ENCODE data around the gene DDR2.

The DDR2 gene

DNA sequence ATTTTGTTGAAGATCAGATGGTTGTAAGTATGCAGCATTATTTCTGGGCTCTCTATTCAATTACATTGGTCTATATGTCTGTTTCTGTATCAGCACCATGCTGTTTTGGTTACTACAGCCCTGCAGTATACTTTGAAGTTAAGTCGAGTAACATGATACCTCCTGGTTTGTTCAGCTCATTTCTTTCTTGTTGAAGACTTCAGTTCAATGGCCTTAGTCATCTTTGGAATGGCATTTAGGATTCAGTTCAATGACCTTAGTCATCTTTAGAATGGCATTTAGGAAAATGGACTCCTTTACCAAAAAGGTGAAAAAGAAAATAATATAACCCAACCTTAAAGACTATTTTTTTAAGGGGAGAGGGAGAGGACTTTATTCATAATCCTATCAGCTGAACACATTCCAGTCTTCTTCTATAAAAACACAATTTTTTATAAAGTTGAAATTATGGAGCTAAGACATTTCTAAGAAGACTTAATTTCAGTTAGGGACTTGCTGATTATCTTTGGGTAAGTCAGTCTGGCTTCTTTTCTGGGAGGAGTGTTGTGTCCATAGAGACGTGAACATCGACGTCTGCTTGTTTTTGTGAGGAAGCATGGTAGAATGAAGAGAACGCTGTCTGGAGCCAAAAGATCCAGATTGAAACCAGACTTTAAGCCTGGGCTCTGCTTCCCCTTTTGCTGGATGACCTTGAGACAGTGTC is 48.3 kb downstream of the DDR2 start:
- no peaks in the 10 kb centered on the region for H4K20me1 ChIP-seq (ENCODE audit: insufficient read depth, low read length)
- H3K79me2 ChIP-seq (ENCODE audit: low read length) = no peaks in the 10 kb centered on the region
- peaks cover 12% of the 10 kb centered on the region; the same call in 1 of the 2 replicates for H3K4me1 ChIP-seq (ENCODE audit: low read length)
- no peaks in the 10 kb centered on the region for H3F3A ChIP-seq (ENCODE audit: insufficient read depth, low read length)
- no peak for DNase-seq
- no peaks in the 10 kb centered on the region for H3K27me3 ChIP-seq (replicated peaks; ENCODE audit: insufficient read depth, low read length)
- no peaks in the 10 kb centered on the region for H3K9me3 ChIP-seq (replicated peaks; ENCODE audit: insufficient read depth, low read length)
- no peaks in the 10 kb centered on the region for H3K36me3 ChIP-seq (replicated peaks; ENCODE audit: insufficient read depth, low read length)
- H3K9me2 ChIP-seq (replicated peaks; ENCODE audit: insufficient read depth, low read length) = no peaks in the 10 kb centered on the region
- no peak for TF ChIP-seq EZH2phosphoT487 (IDR thresholded peaks at IDR 0.05; ENCODE audit: low read length)
- TF ChIP-seq, protein P1, sequence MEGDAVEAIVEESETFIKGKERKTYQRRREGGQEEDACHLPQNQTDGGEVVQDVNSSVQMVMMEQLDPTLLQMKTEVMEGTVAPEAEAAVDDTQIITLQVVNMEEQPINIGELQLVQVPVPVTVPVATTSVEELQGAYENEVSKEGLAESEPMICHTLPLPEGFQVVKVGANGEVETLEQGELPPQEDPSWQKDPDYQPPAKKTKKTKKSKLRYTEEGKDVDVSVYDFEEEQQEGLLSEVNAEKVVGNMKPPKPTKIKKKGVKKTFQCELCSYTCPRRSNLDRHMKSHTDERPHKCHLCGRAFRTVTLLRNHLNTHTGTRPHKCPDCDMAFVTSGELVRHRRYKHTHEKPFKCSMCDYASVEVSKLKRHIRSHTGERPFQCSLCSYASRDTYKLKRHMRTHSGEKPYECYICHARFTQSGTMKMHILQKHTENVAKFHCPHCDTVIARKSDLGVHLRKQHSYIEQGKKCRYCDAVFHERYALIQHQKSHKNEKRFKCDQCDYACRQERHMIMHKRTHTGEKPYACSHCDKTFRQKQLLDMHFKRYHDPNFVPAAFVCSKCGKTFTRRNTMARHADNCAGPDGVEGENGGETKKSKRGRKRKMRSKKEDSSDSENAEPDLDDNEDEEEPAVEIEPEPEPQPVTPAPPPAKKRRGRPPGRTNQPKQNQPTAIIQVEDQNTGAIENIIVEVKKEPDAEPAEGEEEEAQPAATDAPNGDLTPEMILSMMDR (IDR thresholded peaks at IDR 0.05; ENCODE audit: low read length) = no peak
- TF ChIP-seq EZH2 (optimal IDR thresholded peaks at IDR 0.05; ENCODE audit: low read depth, low read length) = no peak
- H3K27ac ChIP-seq (ENCODE audit: low read length) = no peak overlapping the region
- H2AFZ ChIP-seq (ENCODE audit: low read length) = no peak overlapping the region
- no peak overlapping the region for H3K4me2 ChIP-seq (ENCODE audit: low read depth, low read length)
- H3K4me3 ChIP-seq (ENCODE audit: low read length) = no peak overlapping the region
- no peak overlapping the region for H3K9ac ChIP-seq (ENCODE audit: low read length)

DNA sequence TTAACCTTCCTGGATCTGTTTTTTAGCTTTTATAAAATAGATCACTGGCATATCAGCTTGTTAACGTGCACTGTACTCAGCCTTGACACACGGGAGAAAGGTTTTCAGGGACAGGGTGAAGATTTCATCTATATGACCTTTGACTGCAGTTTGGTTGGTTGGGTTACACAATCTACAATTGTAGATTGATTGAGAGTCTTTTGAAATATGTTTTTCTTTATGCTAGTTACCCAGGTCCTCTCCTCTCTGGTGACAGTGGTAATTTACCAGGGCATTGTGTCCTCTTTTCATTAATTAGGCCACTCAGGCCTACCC is 48.8 kb downstream of the DDR2 start:
- H3K4me2 ChIP-seq (ENCODE audit: low read depth, low read length) = no peak overlapping the region
- TF ChIP-seq, protein P1 (IDR thresholded peaks at IDR 0.05; ENCODE audit: low read length) = no peak
- no peak for TF ChIP-seq EZH2phosphoT487 (IDR thresholded peaks at IDR 0.05; ENCODE audit: low read length)
- no peak for TF ChIP-seq EZH2 (optimal IDR thresholded peaks at IDR 0.05; ENCODE audit: low read depth, low read length)

DNA sequence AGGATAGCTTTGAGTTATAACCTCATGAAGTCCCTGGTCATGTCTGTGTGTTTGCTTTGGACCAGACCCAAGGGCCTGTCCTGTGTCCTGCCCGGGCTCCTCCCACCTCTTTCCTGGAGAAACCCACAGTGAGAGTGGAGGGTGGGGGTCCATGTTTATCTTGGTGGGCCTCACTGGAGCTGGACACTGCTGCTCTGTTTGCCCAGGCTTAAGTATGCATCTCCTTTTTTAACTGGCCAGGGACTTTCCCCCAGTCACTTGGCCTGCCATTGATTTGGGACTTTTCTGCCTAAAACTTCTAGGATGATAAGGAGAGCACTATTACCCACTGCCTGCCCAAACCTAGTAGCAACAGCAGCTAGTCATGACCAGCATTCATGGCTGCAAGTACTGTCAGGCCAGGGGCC is 49.8 kb downstream of the DDR2 start:
- H3K36me3 ChIP-seq (replicated peaks; ENCODE audit: insufficient read depth, low read length) = no peaks in the 10 kb centered on the region

More for the DNA sequence above, 48.8 kb downstream of the DDR2 start:
- Histone ChIP-seq H2AFZ (ENCODE audit: low read length) (no peak overlapping the region), H3K27me3 (replicated peaks; ENCODE audit: insufficient read depth, low read length) (no peaks in the 10 kb centered on the region), H3K9me2 (replicated peaks; ENCODE audit: insufficient read depth, low read length) (no peaks in the 10 kb centered on the region), H3K4me3 (ENCODE audit: low read length) (no peak overlapping the region), H3K4me1 (ENCODE audit: low read length) (peaks cover 12% of the 10 kb centered on the region; the same call in 1 of the 2 replicates), H3K27ac (ENCODE audit: low read length) (no peak overlapping the region), H3K9me3 (replicated peaks; ENCODE audit: insufficient read depth, low read length) (no peaks in the 10 kb centered on the region), H3F3A (ENCODE audit: insufficient read depth, low read length) (no peaks in the 10 kb centered on the region), H3K36me3 (replicated peaks; ENCODE audit: insufficient read depth, low read length) (no peaks in the 10 kb centered on the region), H4K20me1 (ENCODE audit: insufficient read depth, low read length) (no peaks in the 10 kb centered on the region), H3K79me2 (ENCODE audit: low read length) (no peaks in the 10 kb centered on the region), H3K9ac (ENCODE audit: low read length) (no peak overlapping the region)
- no peak for DNase-seq

More for the DNA sequence above, 49.8 kb downstream of the DDR2 start:
- Histone ChIP-seq H3K4me3 (ENCODE audit: low read length) (no peak overlapping the region), H3K9ac (ENCODE audit: low read length) (no peak overlapping the region), H4K20me1 (ENCODE audit: insufficient read depth, low read length) (no peaks in the 10 kb centered on the region), H3K4me2 (ENCODE audit: low read depth, low read length) (no peak overlapping the region), H3K9me2 (replicated peaks; ENCODE audit: insufficient read depth, low read length) (no peaks in the 10 kb centered on the region), H3K9me3 (replicated peaks; ENCODE audit: insufficient read depth, low read length) (no peaks in the 10 kb centered on the region), H3K79me2 (ENCODE audit: low read length) (no peaks in the 10 kb centered on the region), H3K27me3 (replicated peaks; ENCODE audit: insufficient read depth, low read length) (no peaks in the 10 kb centered on the region), H2AFZ (ENCODE audit: low read length) (no peak overlapping the region), H3F3A (ENCODE audit: insufficient read depth, low read length) (no peaks in the 10 kb centered on the region), H3K27ac (ENCODE audit: low read length) (no peak overlapping the region), H3K4me1 (ENCODE audit: low read length) (peaks cover 12% of the 10 kb centered on the region; the same call in 1 of the 2 replicates)
- DNase-seq = no peak
- TF ChIP-seq EZH2phosphoT487 (IDR thresholded peaks at IDR 0.05; ENCODE audit: low read length) = no peak
- TF ChIP-seq EZH2 (optimal IDR thresholded peaks at IDR 0.05; ENCODE audit: low read depth, low read length) = no peak
- TF ChIP-seq, protein P1 (IDR thresholded peaks at IDR 0.05; ENCODE audit: low read length) = no peak
